Natural killer cell (primary cell): ENCODE data around the gene CEMP1. TPM values are rescaled to one million over a fixed set of nuclear protein-coding genes. Genes with fewer than 3 reads are reported as not detected.

Experiments
- ATAC-seq, 3 donors: fragments of 150-1000 bp in 2 of 3; fragments of 200-7000 bp in 1 of 3; cut with Tn5 transposase; 1 replicate in 1 of 3; 2 replicates in 2 of 3; pipeline ENCODE4 v1.10.0; 2021; ENCODE audit warnings: mild to moderate bottlenecking in 2 of 3, moderate library complexity in 2 of 3
- DNase-seq, 2 donors: peaks; one replicate each; pipeline versions ENCODE4 v3.0.0 to v3.0.0-alpha.2; 2013 to 2021; ENCODE audit warnings: mixed read lengths in 1 of 2
- H3K27ac ChIP-seq: one replicate; pipeline ENCODE4 v1.5.1; 2013; ENCODE audit warnings: mild to moderate bottlenecking, low read length
- H3K27me3 ChIP-seq: one replicate; pipeline ENCODE4 v1.6.1; 2013; ENCODE audit warnings: low read length; ENCODE audit not compliant: control insufficient read depth, insufficient read depth
- H3K36me3 ChIP-seq: one replicate; pipeline ENCODE4 v1.6.1; 2013; ENCODE audit warnings: low read length; ENCODE audit not compliant: control insufficient read depth, insufficient read depth
- H3K4me1 ChIP-seq: one replicate; pipeline ENCODE4 v1.6.1; 2013; ENCODE audit warnings: low read length; ENCODE audit not compliant: control insufficient read depth, insufficient read depth
- H3K4me3 ChIP-seq: one replicate; pipeline ENCODE4 v1.5.1; 2013; ENCODE audit warnings: low read length
- H3K9me3 ChIP-seq: one replicate; pipeline ENCODE4 v1.6.1; 2013; ENCODE audit warnings: low read length; ENCODE audit not compliant: control insufficient read depth, insufficient read depth
- H3K27ac Mint-ChIP-seq, 2 donors: one replicate each; pipeline ENCODE4 v1.8.0; 2022; ENCODE audit warnings: mild to moderate bottlenecking in 2 of 2, mixed read lengths in 2 of 2, moderate library complexity in 1 of 2
- H3K27me3 Mint-ChIP-seq, 2 donors: one replicate each; pipeline ENCODE4 v1.8.0; 2022; ENCODE audit warnings: low read depth in 2 of 2, mixed read lengths in 2 of 2
- H3K36me3 Mint-ChIP-seq: one replicate; pipeline ENCODE4 v1.8.0; 2022; ENCODE audit warnings: mixed read lengths
- H3K4me1 Mint-ChIP-seq, 2 donors: one replicate each; pipeline ENCODE4 v1.8.0; 2022; ENCODE audit warnings: mixed read lengths in 2 of 2
- H3K4me3 Mint-ChIP-seq: one replicate; pipeline ENCODE4 v1.8.0; 2022; ENCODE audit warnings: mild to moderate bottlenecking, moderate library complexity, mixed read lengths
- H3K9me3 Mint-ChIP-seq, 2 donors: one replicate each; pipeline ENCODE4 v1.8.0; 2022; ENCODE audit warnings: mixed read lengths in 2 of 2
- CTCF ChIP-seq: fragments of 200-600 bp; IDR thresholded peaks from one replicate; pipeline ENCODE4 v1.8.0; 2022; ENCODE audit warnings: antibody characterized with exemption
- WGBS: methylation state at CpG from one replicate; pipeline ENCODE4 v1.1.7; 2013; ENCODE audit warnings: missing lambda C conversion rate; ENCODE audit not compliant: insufficient coverage; 5-methylcytosine and 5-hydroxymethylcytosine counted together
- intact Hi-C: fragments of 100-400 bp; cut with micrococcal nuclease; formaldehyde crosslinking; loops from one replicate; pipeline ENCODE4 v1.14.2; 2022
- total RNA-seq, 4 donors: library from RNA; stranded (reverse); fragments of 120-200 nt in 1 of 4; gene quantifications; one replicate each; pipeline versions ENCODE4 v1.2.3 to v1.2.4, GENCODE V29; 2013 to 2022

CEMP1 gene
- total RNA-seq, 3 donors from 2014 or later (not counting 1 experiment from before 2014, with no cell fraction given), result 0.28 to 0.56 (median 0.45) TPM

- Histone ChIP-seq H3K27me3 (no peaks in the 10 kb centered on the region), H3K27ac (no peak overlapping the region), H3K9me3 (no peaks in the 10 kb centered on the region), H3K4me3 (no peak overlapping the region), H3K36me3 (peaks cover 6% of the 10 kb centered on the region), H3K4me1 (peaks cover 11% of the 10 kb centered on the region)
- 94% methylated on average over 29 of the region's 29 CpGs for WGBS
- Mint-ChIP-seq H3K4me1 (peaks cover 0 to 4% of the 10 kb centered on the region in 2 donors), H3K27me3 (no peaks in the 10 kb centered on the region), H3K4me3 (no peak overlapping the region), H3K9me3 (no peaks in the 10 kb centered on the region), H3K36me3 (no peaks in the 10 kb centered on the region), H3K27ac (no peak overlapping the region)
- intact Hi-C loops, result no loop called here
- DNase-seq (no peak), ATAC-seq (no peak)
- no peak for TF ChIP-seq CTCF
Observed at GRCh38 chr16:2499890-2500429, 31.2 kb downstream of the CEMP1 start.

GRCh38 chr16:2499454-2499853, 31.8 kb downstream of the CEMP1 start:
- Mint-ChIP-seq H3K27me3 (no peaks in the 10 kb centered on the region), H3K27ac (no peak overlapping the region), H3K4me3 (no peak overlapping the region), H3K36me3 (no peaks in the 10 kb centered on the region), H3K9me3 (no peaks in the 10 kb centered on the region), H3K4me1 (peaks cover 0 to 4% of the 10 kb centered on the region in 2 donors)
- WGBS, result 93% methylated on average over 6 of the region's 6 CpGs
- Histone ChIP-seq H3K36me3 (peaks cover 6% of the 10 kb centered on the region), H3K4me3 (no peak overlapping the region), H3K27me3 (no peaks in the 10 kb centered on the region), H3K4me1 (peaks cover 11% of the 10 kb centered on the region), H3K9me3 (no peaks in the 10 kb centered on the region), H3K27ac (no peak overlapping the region)
- TF ChIP-seq CTCF, result no peak
- intact Hi-C loops, result no loop called here
- DNase-seq (no peak), ATAC-seq (no peak)

GRCh38 chr16:2498531-2499253, 32.5 kb downstream of the CEMP1 start:
- WGBS, result 92% methylated on average over 15 of the region's 15 CpGs
- no peak for ATAC-seq
- no peaks in the 10 kb centered on the region for H3K36me3 Mint-ChIP-seq

More at GRCh38 chr16:2498531-2499253, 32.5 kb downstream of the CEMP1 start:
- TF ChIP-seq CTCF, result no peak
- no peak for DNase-seq
- intact Hi-C loops, result no loop called here
- peaks cover 6% of the 10 kb centered on the region for H3K36me3 ChIP-seq
- no peak overlapping the region for H3K27ac ChIP-seq
- Mint-ChIP-seq H3K4me1 (peaks cover 0 to 4% of the 10 kb centered on the region in 2 donors), H3K4me3 (no peak overlapping the region), H3K9me3 (no peaks in the 10 kb centered on the region), H3K27me3 (no peaks in the 10 kb centered on the region), H3K27ac (no peak overlapping the region)
- no peaks in the 10 kb centered on the region for H3K9me3 ChIP-seq
- H3K4me1 ChIP-seq, result peaks cover 11% of the 10 kb centered on the region
- H3K27me3 ChIP-seq, result no peaks in the 10 kb centered on the region
- no peak overlapping the region for H3K4me3 ChIP-seq
